Epithelial cell of prostate (primary cell): ENCODE data around the gene SEPTIN8.

Source experiments
- DNase-seq: peaks from one replicate; pipeline ENCODE4 v3.0.0-alpha.2; 2011; ENCODE audit warnings: low read depth, low spot score
- H3K27ac ChIP-seq: fragments of 450-650 bp; 2 replicates; pipeline ENCODE4 v1.5.1; 2017; ENCODE audit warnings: mild to moderate bottlenecking

The SEPTIN8 gene

GRCh38 chr5:132777209-132778069 lies at the start of gene SEPTIN8:
SEPTIN8 (minus strand) TSS chr5:132777239; CDS start chr5:132777137, 102 bp downstream.
- peak within 1 kb of the TSS; percentile 17 for H3K27ac ChIP-seq
- no peak for DNase-seq

- DNase-seq: no peak
- H3K27ac ChIP-seq: no peak overlapping the region
These were observed 49.5 kb upstream of the SEPTIN8 start for GRCh38 chr5:132826424-132827082.

GRCh38 chr5:132825834-132826391 lies 48.9 kb upstream of the SEPTIN8 start:
- no peak for DNase-seq
- H3K27ac ChIP-seq: no peak overlapping the region

GRCh38 chr5:132825033-132825833 lies 48.2 kb upstream of the SEPTIN8 start:
- no peak for DNase-seq
- no peak overlapping the region for H3K27ac ChIP-seq

GRCh38 chr5:132824426-132824825 lies 47.4 kb upstream of the SEPTIN8 start:
- DNase-seq: no peak
- no peak overlapping the region for H3K27ac ChIP-seq

- H3K27ac ChIP-seq: no peak overlapping the region
- DNase-seq: no peak
These were observed 46.5 kb upstream of the SEPTIN8 start for GRCh38 chr5:132823481-132824050.

GRCh38 chr5:132822650-132823480 lies 45.8 kb upstream of the SEPTIN8 start:
- no peak overlapping the region for H3K27ac ChIP-seq
- no peak for DNase-seq

- H3K27ac ChIP-seq: no peak overlapping the region
- DNase-seq: no peak
These were observed 44.8 kb upstream of the SEPTIN8 start for GRCh38 chr5:132821791-132822190.

- no peak for DNase-seq
- H3K27ac ChIP-seq: no peak overlapping the region
These were observed 44.3 kb upstream of the SEPTIN8 start for GRCh38 chr5:132821350-132821749.

- H3K27ac ChIP-seq: no peak overlapping the region
- peak; percentile 51 for DNase-seq
These were observed 43.2 kb upstream of the SEPTIN8 start for GRCh38 chr5:132820162-132820754.

- no peak overlapping the region for H3K27ac ChIP-seq
- no peak for DNase-seq
These were observed 42.4 kb upstream of the SEPTIN8 start for GRCh38 chr5:132819468-132819867.

GRCh38 chr5:132817011-132817410 lies 40.0 kb upstream of the SEPTIN8 start:
- H3K27ac ChIP-seq: no peak overlapping the region
- no peak for DNase-seq

- DNase-seq: no peak
- H3K27ac ChIP-seq: no peak overlapping the region
These were observed 39.5 kb upstream of the SEPTIN8 start for GRCh38 chr5:132816554-132816953.

GRCh38 chr5:132816083-132816482 lies 39.0 kb upstream of the SEPTIN8 start:
- no peak for DNase-seq
- no peak overlapping the region for H3K27ac ChIP-seq

- no peak overlapping the region for H3K27ac ChIP-seq
- DNase-seq: no peak
These were observed 38.4 kb upstream of the SEPTIN8 start for GRCh38 chr5:132815454-132815853.

- H3K27ac ChIP-seq: no peak overlapping the region
- DNase-seq: no peak
These were observed 37.7 kb upstream of the SEPTIN8 start for GRCh38 chr5:132814503-132815294.

GRCh38 chr5:132813599-132814502 lies 36.8 kb upstream of the SEPTIN8 start:
- DNase-seq: no peak
- no peak overlapping the region for H3K27ac ChIP-seq
